ENCODE measurements around the gene SERGEF.

The SERGEF gene

DNA sequence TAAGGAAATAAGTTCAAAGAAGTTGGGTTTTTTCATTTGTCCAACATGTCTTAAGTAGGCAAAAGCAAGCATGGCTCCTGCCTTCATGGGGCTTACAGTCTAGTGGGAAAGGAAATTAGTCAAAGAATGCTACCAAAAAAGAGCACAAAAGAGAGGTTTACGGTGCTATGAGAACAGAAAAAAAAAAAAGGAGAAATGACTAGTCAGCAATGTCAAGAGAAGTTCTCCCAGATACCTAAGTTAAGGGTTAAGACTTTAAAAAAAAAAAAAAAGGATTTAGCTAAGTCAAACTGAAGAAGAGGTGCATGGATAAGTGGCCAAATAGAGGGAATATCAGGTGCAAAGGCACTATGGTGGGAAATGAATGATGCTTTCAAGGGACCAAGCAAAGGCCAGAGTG, 29.3 kb downstream of the SERGEF start:
- Mint-ChIP-seq H3K4me1 (no peaks in the 10 kb centered on the region), H3K27me3 (no peaks in the 10 kb centered on the region), H3K4me3 (no peak overlapping the region), H3K9me3 (peaks cover 5 to 7% of the 10 kb centered on the region in 2 donors), H3K27ac (peak overlapping the region in 1 of 2 donors; percentile 34)
- no peak for DNase-seq
- no peak for ATAC-seq

DNA sequence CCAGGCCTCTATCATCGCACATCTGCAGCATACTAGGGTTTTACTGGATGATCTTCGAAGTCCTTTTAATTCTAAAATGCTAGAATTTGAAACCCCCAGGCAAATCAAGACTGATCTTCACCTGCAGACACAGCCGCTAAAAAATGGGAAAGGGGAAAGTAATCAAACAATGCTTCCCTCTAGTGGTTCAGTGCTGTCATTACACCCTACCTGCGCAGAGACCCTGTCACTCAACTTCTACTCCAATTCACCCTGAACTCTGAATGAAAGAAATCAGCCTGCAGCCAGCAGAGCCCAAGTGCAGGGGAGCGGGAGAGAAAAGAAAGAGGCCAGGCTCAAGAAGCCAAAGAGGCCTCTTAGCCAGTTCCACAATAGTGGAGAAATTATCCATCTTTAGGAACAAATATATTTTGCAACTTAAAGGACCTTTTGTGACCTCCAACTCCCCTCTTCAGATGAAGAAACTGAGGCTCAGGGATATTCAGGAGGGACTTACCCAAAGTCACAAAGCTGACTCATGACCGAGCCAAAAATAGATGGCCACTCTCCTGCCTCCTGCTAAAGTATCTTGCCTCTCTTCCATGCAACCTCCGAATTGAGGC, 33.0 kb downstream of the SERGEF start:
- H3K4me3 Mint-ChIP-seq: no peak overlapping the region
- no peak overlapping the region for H3K27ac Mint-ChIP-seq
- ATAC-seq: peak; percentile 49
- peak; percentile 20 to 26 for DNase-seq
- no peaks in the 10 kb centered on the region for H3K27me3 Mint-ChIP-seq
- peaks cover 5 to 7% of the 10 kb centered on the region in 2 donors for H3K9me3 Mint-ChIP-seq
- no peaks in the 10 kb centered on the region for H3K4me1 Mint-ChIP-seq

DNA sequence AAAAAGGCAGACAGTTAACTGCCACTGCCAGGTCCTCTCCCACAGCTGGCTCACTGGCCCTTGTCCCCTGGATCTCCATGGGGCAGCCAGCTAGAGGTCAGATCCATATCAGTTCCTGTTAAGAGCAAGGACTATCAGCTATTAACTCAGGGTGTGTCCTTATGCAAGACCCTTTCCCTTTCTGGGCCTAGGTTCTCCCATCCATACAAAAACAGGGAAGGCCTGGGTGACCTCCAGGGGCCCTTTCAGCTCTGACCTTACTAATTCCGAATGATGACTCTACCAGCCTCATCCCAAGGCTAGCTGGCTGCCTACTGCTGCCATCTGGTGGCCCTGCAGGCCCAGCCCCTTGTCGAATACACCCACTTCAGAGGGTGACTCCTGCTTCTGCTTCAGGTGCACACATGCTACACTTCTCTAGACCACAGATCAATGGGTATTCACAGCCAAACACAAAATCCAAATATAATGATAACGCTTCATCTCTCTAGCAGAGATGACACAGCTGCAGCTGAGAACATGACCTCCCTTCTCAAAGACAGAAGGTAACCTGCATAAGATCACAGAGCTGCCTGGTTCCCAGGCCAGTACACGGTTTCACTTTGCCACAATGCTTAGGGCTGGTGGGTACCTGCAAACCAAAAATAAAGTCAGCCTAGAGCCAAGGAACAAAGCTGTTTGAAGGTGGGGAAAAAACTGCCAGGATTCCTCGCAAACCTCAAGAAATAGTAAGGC, 34.1 kb downstream of the SERGEF start:
- H3K4me3 Mint-ChIP-seq: no peak overlapping the region

DNA sequence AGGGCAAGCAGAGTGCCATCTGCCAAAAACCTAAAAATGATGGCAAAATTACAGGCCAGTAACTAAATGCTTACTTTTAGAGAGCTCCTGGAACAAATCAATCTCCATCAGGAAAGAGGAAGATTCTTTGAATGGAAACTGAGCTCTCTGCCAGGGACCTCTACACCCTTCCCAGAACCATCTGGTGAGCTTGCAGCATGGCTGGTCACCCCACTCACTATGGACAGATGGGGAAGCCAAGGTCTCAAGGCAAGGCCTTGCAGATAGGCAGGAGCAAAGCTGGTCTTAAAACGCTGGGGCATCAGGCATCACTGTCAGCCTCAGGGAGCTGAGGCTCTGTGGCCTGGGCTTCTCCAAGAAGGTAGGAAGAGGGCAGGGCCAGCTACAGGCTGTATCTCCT, 36.2 kb downstream of the SERGEF start:
- no peaks in the 10 kb centered on the region for H3K9me3 Mint-ChIP-seq

More for the DNA sequence above, 34.1 kb downstream of the SERGEF start:
- peaks cover 0 to 1% of the 10 kb centered on the region in 2 donors for H3K9me3 Mint-ChIP-seq
- DNase-seq (peak in 1 of 2 donors; percentile 15), ATAC-seq (no peak)
- H3K27me3 Mint-ChIP-seq: no peaks in the 10 kb centered on the region
- H3K27ac Mint-ChIP-seq: no peak overlapping the region
- H3K4me1 Mint-ChIP-seq: no peaks in the 10 kb centered on the region

DNA sequence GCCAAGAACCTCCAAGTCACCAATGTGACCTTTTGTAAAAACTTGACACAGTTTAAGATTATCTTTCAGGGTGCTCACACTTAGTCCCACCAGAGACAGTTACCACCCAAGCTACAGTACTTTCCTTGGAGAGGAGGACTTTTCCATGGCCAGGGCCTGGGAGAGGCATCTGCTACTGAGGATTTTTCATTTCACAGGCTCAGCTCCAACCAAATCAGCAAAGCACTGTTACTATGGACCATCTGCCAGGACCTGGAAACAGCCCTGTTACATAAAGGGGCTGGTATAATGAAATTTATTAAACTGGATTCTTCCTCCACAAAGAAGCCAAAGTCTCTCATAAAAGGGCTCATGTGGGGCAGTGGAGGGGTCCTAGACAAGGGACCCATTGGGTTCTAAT, 38.6 kb downstream of the SERGEF start:
- H3K4me1 Mint-ChIP-seq: no peaks in the 10 kb centered on the region
- DNase-seq (no peak), ATAC-seq (no peak)
- no peak overlapping the region for H3K27ac Mint-ChIP-seq
- H3K4me3 Mint-ChIP-seq: no peak overlapping the region
- H3K27me3 Mint-ChIP-seq: no peaks in the 10 kb centered on the region
- H3K9me3 Mint-ChIP-seq: no peaks in the 10 kb centered on the region

More for the DNA sequence above, 36.2 kb downstream of the SERGEF start:
- DNase-seq (no peak), ATAC-seq (no peak)
- Mint-ChIP-seq H3K27me3 (no peaks in the 10 kb centered on the region), H3K27ac (no peak overlapping the region), H3K4me3 (no peak overlapping the region), H3K4me1 (no peaks in the 10 kb centered on the region)

DNA sequence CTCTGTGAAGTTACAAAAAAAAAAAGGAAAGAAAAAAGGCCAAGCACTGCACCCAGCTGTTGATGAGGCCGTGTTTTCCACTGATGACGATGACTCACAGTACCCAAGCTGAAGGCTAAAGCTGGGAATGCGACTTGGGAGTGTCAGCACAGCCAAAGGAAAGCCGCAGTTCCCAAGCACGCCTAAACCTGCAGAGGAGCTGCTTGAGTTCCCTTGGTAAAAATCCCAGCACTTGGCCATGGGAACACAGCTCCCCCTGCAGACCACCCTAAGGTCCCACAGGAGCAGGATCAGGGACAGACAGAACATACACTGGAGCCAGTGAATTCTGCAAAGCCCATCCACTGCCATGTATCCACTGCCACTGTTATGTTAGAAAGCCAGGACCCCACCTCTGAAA, 39.9 kb downstream of the SERGEF start:
- no peaks in the 10 kb centered on the region for H3K4me1 Mint-ChIP-seq
- ATAC-seq (no peak), DNase-seq (no peak)
- H3K27me3 Mint-ChIP-seq: no peaks in the 10 kb centered on the region
- H3K4me3 Mint-ChIP-seq: no peak overlapping the region
- no peak overlapping the region for H3K27ac Mint-ChIP-seq
- no peaks in the 10 kb centered on the region for H3K9me3 Mint-ChIP-seq

DNA sequence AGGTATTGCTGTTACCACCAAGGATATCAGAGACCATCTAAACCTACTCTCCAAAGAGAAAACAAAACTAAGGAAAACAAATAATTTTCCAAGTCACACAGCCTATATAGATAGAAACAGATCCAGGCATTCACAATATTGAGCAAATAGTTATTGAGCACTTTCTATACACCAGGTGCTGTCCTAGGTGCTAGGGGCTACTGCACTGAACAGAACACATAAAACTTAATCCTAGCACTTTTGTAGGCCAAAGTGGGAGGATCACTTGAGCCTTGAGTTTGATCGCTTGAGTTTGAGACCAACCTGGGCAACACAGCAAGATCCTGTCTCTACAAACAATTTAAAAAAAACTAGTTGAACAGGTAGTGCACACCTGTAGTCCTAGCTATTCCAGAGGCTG, 44.6 kb downstream of the SERGEF start:
- DNase-seq (no peak), ATAC-seq (no peak)
- Mint-ChIP-seq H3K27ac (peak overlapping the region in 1 of 2 donors; percentile 64), H3K4me1 (no peaks in the 10 kb centered on the region), H3K27me3 (no peaks in the 10 kb centered on the region), H3K4me3 (no peak overlapping the region), H3K9me3 (no peaks in the 10 kb centered on the region)

DNA sequence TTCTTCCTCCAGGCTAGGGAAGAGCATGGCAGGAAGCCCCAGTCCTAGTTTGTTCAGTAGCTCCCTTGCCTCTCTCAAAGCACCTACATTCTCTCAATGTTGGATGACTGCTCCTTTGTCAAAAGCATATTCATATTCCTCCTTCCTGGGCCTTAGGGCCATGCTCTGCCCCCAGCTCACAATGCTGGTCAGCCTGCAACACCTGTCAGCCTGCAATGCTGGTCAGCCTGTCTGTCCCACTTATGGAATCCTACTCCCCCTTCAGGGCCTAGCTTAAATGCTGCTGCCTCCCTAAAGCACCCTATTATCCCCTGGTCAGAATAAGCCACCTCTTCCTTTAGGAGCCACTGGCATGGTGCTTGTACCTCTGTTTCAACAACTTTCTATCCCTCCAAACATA, 45.2 kb downstream of the SERGEF start:
- no peak overlapping the region for H3K4me3 Mint-ChIP-seq
- H3K27ac Mint-ChIP-seq: peak overlapping the region in 1 of 2 donors; percentile 64
- H3K27me3 Mint-ChIP-seq: no peaks in the 10 kb centered on the region
- no peaks in the 10 kb centered on the region for H3K9me3 Mint-ChIP-seq
- no peak for ATAC-seq
- no peak for DNase-seq
- H3K4me1 Mint-ChIP-seq: no peaks in the 10 kb centered on the region

DNA sequence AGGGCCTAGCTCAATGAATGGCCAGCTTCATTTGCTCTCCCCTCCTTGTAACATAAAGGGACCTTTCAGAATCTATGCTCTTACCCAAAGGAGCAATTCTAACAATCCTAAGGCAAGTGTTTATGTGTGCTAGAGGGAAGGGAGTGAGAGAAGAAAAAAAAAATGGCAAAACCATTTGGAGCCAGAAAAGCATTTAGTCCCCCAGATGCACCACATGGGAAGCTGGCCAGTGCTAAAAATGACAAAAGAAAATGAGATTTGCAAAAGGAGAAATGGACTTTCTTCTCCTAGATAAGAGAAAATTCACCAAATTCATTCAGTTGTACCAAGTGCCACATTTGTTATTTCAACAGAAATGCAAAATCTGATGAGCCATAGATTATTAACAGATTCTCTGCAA, 52.8 kb downstream of the SERGEF start:
- H3K4me1 Mint-ChIP-seq: no peaks in the 10 kb centered on the region
- H3K27ac Mint-ChIP-seq: no peak overlapping the region
- no peak for ATAC-seq
- H3K9me3 Mint-ChIP-seq: no peaks in the 10 kb centered on the region
- no peak for DNase-seq
- H3K4me3 Mint-ChIP-seq: no peak overlapping the region
- H3K27me3 Mint-ChIP-seq: no peaks in the 10 kb centered on the region

DNA sequence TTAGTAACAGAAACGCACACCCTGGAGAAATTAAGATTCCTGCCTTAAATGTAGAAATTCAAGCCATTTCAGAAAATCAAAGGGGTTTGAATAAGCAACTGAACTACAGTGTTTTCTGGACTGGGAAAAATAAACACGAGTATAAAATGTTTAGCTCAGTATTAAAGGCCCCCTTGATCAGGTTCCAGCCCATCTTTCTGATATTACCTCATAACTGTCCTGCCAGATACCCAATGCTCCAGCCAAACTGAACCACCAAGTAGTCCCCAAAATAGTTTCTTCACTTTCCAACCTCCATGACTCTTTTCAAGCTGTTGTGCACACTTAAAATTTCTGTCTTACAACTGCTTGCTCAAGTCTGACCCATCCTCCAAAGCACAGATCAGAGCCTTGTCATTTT, 54.4 kb downstream of the SERGEF start:
- ATAC-seq: no peak
- no peak for DNase-seq
- no peak overlapping the region for H3K27ac Mint-ChIP-seq

DNA sequence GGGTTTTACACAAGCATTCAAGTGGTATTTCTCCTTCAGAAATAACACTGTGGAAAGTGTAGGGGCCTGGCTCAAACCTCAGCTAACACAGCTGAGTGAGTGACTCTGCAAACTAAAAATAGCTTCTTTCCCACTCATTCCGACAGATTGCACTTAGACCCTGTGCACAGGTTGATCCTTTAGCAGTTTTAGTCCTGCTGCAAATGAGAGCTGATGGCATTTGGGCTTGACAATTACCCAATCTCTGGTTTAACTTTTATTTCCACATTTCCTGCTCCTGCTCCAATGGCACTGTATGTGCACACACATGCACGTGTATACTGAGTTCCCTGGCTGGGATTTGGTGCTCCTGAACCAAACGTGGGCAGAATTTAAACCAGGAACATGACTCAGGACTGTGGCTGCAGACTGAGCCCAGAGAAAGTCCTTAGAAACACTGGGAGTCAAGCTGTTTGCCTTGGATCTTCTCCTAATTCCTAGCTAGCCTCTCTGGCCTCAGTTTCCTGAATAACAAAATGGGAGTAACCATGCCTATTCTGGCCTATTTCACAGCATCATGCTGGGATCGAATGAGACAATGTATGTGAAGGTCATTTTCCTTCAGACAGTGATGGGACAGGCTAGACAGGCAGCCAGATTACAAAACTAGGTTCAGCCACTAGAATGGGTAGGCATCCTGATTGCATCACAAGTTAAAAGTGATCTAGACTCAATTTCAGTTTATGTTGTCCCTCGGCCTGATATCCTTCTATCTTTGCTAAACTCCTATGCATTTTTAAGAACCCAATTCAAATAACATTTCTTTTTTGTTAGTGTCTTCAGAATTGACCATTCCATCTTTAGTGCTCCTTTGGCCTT, 58.2 kb downstream of the SERGEF start:
- Mint-ChIP-seq H3K4me3 (no peak overlapping the region), H3K27ac (no peak overlapping the region), H3K27me3 (no peaks in the 10 kb centered on the region), H3K4me1 (no peaks in the 10 kb centered on the region), H3K9me3 (no peaks in the 10 kb centered on the region)
- no peak for ATAC-seq
- DNase-seq: no peak

More for the DNA sequence above, 54.4 kb downstream of the SERGEF start:
- Mint-ChIP-seq H3K9me3 (no peaks in the 10 kb centered on the region), H3K27me3 (no peaks in the 10 kb centered on the region), H3K4me1 (no peaks in the 10 kb centered on the region), H3K4me3 (no peak overlapping the region)

DNA sequence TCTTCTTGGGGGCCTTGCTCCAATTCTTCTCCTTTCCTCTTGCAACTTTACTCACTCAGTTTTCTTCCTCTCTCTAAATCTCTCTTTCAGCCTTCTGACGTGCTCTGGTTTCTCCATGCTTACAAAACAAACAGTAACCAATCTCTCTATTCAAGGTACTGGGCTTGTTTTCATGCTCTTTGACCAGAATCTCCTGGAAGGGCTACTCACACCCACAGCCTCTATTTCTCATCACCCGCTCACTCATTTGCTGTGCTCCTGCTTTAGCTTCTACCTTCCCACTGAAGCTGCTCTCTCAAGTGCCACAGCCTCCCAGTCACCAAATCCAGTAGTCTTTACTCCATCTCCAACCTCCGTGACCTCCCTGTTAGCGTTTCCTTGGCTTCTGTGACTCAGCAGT, 60.4 kb downstream of the SERGEF start:
- Mint-ChIP-seq H3K27ac (peak overlapping the region in 1 of 2 donors; percentile 59), H3K9me3 (no peaks in the 10 kb centered on the region), H3K4me1 (no peaks in the 10 kb centered on the region), H3K4me3 (no peak overlapping the region), H3K27me3 (no peaks in the 10 kb centered on the region)
- ATAC-seq: no peak
- DNase-seq: no peak

DNA sequence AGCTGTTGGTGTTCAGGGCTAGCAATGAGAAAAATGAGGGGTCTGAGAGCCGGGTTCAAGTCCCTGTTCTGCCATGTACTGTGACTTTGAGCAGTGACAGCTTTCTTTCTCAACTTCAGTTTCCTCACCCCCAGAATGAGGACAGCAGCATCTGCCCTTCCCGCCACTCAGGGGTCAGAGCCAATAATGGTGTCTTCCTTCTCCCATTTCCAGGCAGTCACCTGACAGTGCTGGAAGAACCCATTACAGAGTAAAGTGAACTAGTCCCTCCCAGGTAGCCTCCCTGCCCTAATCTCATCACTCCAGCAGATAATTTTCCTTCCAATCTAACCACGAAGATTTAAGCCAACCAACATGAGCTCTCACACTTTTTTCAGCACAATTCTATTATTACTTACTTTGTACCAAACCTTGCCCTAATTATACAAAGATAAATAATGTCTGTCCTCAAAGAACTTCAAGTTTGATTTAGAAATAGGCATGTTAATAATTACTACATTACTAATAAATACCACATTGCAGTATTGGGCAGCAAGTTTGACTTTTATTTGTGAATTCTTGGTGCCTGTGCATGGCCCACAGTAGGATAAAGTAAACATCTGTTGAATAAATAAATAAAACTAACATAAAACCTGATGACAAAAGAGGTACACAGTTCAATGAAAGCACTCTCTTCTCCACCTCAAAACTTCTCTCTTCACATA, 61.0 kb downstream of the SERGEF start:
- DNase-seq: no peak
- Mint-ChIP-seq H3K27ac (peak overlapping the region in 1 of 2 donors; percentile 13), H3K4me1 (no peaks in the 10 kb centered on the region), H3K27me3 (no peaks in the 10 kb centered on the region), H3K9me3 (no peaks in the 10 kb centered on the region), H3K4me3 (no peak overlapping the region)
- no peak for ATAC-seq

DNA sequence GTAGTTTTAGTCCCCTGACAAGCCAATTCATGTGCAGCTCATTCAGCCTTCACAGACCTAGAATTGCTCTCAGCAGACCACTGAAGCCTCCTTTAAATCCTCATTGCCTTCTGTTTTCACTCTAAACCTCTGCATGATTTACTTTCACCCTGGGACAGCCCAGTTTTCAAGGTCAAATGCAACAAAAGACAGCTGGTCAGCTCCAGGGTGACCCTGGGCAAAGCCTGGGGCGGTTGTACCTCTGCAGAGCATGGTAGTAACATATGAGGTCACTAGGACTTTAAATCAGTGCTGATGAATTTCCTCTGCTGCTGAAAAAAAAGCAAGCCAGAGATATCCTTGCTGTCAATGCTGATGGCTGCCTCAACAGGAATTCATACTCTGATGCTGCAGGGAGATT, 62.2 kb downstream of the SERGEF start:
- ATAC-seq: no peak
- Mint-ChIP-seq H3K4me3 (no peak overlapping the region), H3K27ac (no peak overlapping the region), H3K4me1 (no peaks in the 10 kb centered on the region), H3K9me3 (no peaks in the 10 kb centered on the region), H3K27me3 (no peaks in the 10 kb centered on the region)
- no peak for DNase-seq

DNA sequence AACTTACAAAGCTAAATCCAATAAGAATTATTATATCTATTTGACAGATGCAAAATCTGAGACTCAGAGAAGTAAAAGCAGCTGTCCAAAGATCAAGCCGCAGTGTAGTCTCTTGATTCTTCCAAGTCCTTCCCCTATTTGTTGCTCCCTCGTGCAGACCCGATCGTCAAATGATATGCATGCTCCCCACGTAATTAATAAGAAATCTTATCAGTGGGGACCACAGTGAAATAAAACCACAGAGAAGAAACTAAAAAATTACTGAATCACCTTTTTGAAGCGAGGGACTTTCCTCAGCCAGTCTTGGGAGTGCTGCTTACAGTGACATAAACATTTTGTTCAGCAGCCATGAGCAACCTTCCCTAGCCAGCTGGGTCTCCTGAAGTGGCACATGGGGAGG, 64.6 kb downstream of the SERGEF start:
- H3K27ac Mint-ChIP-seq: no peak overlapping the region
- H3K9me3 Mint-ChIP-seq: peaks cover 12 to 13% of the 10 kb centered on the region in 2 donors
- DNase-seq (no peak), ATAC-seq (no peak)
- no peak overlapping the region for H3K4me3 Mint-ChIP-seq
- H3K4me1 Mint-ChIP-seq: no peaks in the 10 kb centered on the region
- H3K27me3 Mint-ChIP-seq: no peaks in the 10 kb centered on the region

All from stimulated activated naive CD8-positive, alpha-beta T cell treated with anti-CD3 and anti-CD28 coated beads, Interleukin-15, amount 100 ng/mL, for 72 hours (primary cell).